Breast epithelium (tissue), 4 donors: Measurements from ENCODE around the gene SIN3A. TPM values are rescaled to one million over a fixed set of nuclear protein-coding genes. Genes with fewer than 3 reads are reported as not detected.

ENCODE experiments used
- DNase-seq, 2 donors: peaks; one replicate each; pipeline ENCODE4 v3.0.0-alpha.2; 2019; ENCODE audit warnings: low spot score in 2 of 2
- H3K27ac ChIP-seq, 2 donors: fragments of 200-600 bp; sonication (generic) in 1 of 2; one replicate each; pipeline ENCODE4 v1.5.1; 2016 to 2019; ENCODE audit warnings: mild to moderate bottlenecking in 1 of 2
- H3K27me3 ChIP-seq, 2 donors: fragments of 200-600 bp; sonication (generic) in 1 of 2; one replicate each; pipeline versions ENCODE4 v1.5.1 to v1.6.0; 2017 to 2019; ENCODE audit warnings: control low read depth in 1 of 2, mild to moderate bottlenecking in 1 of 2
- H3K36me3 ChIP-seq: fragments of 200-600 bp; one replicate; pipeline ENCODE4 v1.5.1; 2019
- H3K4me1 ChIP-seq, 2 donors: fragments of 200-600 bp; sonication (generic); one replicate each; pipeline ENCODE4 v1.5.1; 2016 to 2019; ENCODE audit warnings: control low read depth in 1 of 2
- H3K4me3 ChIP-seq, 3 donors: fragments of 200-600 bp; sonication (generic); 1 replicate in 2 of 3; 2 replicates in 1 of 3; pipeline ENCODE4 v1.5.1; 2016 to 2019; ENCODE audit warnings: mild to moderate bottlenecking in 3 of 3, moderate library complexity in 2 of 3
- H3K9me3 ChIP-seq, 2 donors: fragments of 200-600 bp; sonication (generic) in 1 of 2; one replicate each; pipeline ENCODE4 v1.5.1; 2016 to 2019; ENCODE audit warnings: control low read depth in 1 of 2
- POLR2A ChIP-seq: fragments of 450-650 bp; IDR thresholded peaks from one replicate; pipeline ENCODE4 v1.6.1; 2016; ENCODE audit warnings: antibody characterized with exemption, mild to moderate bottlenecking, moderate library complexity
- POLR2AphosphoS5 ChIP-seq, 3 donors: sonication (generic); formaldehyde crosslinking; IDR thresholded peaks; one replicate each; pipeline ENCODE4 v1.6.1; 2017; ENCODE audit warnings: antibody characterized with exemption in 3 of 3
- intact Hi-C: fragments of 100-400 bp; cut with DNase I; formaldehyde crosslinking; loops from one replicate; pipeline ENCODE4 v1.15.1; 2023; ENCODE audit warnings: low total_unique reads
- total RNA-seq, 3 donors: library from RNA; depleted of rRNA; stranded (reverse); fragments of >200 nt; gene quantifications; one replicate each; pipeline ENCODE4 v1.1.0, GENCODE V29; 2016
- TF ChIP-seq, protein P1 (sequence below), 3 donors: fragments of 450-650 bp; IDR thresholded peaks; one replicate each; pipeline ENCODE4 v1.5.1; 2016 to 2017; ENCODE audit warnings: antibody characterized with exemption in 3 of 3, mild to moderate bottlenecking in 3 of 3, moderate library complexity in 3 of 3

Gene SIN3A
- total RNA-seq, 3 donors from 2014 or later = 40.2 to 66.9 (median 49.5) TPM

DNA sequence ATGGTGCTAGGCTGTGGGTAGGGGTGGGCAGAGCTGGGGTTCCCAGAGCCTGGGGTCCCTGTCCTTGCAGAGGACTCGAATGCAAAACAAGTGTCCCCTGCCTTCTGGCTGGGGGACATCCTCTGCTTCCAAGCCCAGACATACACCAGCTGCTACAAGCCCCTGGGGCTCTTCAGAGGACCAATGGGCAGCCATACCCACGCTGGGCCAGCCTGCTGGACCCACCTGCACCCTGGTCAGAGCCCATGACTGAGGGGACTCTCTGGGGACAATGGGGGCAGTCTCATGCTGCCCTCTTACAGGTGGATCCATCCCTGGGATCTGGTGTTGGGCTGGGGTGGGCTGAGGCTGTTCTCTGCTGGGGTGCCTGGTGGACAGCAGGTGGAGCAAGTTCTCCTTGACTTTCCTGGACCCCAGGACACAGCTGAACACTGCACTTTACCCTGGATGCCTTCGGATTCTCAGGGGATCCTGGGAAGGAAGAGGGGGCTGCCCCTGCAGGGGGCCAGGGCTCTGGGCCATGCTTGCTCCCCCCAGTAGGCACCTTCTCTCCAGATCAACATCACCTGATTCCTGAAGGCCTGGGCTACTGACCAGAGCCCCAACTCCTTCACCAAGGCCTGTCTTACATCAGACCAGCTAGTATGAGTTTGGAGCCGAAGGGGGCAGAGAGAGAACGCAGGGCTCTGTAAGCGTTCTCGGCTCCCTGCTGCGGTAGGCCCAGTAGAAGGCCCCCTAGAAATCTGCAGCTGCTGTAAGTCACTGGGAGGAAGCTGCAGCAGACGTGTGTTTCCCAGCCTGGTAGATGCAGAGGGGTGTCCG, 122.8 kb downstream of the SIN3A start:
- no peak for TF ChIP-seq POLR2AphosphoS5 (IDR thresholded peaks at IDR 0.05)
- no peak for TF ChIP-seq POLR2A
- TF ChIP-seq, protein P1, sequence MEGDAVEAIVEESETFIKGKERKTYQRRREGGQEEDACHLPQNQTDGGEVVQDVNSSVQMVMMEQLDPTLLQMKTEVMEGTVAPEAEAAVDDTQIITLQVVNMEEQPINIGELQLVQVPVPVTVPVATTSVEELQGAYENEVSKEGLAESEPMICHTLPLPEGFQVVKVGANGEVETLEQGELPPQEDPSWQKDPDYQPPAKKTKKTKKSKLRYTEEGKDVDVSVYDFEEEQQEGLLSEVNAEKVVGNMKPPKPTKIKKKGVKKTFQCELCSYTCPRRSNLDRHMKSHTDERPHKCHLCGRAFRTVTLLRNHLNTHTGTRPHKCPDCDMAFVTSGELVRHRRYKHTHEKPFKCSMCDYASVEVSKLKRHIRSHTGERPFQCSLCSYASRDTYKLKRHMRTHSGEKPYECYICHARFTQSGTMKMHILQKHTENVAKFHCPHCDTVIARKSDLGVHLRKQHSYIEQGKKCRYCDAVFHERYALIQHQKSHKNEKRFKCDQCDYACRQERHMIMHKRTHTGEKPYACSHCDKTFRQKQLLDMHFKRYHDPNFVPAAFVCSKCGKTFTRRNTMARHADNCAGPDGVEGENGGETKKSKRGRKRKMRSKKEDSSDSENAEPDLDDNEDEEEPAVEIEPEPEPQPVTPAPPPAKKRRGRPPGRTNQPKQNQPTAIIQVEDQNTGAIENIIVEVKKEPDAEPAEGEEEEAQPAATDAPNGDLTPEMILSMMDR (IDR thresholded peaks at IDR 0.05) = no peak
- Histone ChIP-seq H3K9me3 (no peaks in the 10 kb centered on the region), H3K4me1 (no peaks in the 10 kb centered on the region), H3K36me3 (no peaks in the 10 kb centered on the region), H3K27ac (no peak overlapping the region), H3K4me3 (no peak overlapping the region), H3K27me3 (no peaks in the 10 kb centered on the region)
- intact Hi-C loops = no loop called here
- DNase-seq = no peak

DNA sequence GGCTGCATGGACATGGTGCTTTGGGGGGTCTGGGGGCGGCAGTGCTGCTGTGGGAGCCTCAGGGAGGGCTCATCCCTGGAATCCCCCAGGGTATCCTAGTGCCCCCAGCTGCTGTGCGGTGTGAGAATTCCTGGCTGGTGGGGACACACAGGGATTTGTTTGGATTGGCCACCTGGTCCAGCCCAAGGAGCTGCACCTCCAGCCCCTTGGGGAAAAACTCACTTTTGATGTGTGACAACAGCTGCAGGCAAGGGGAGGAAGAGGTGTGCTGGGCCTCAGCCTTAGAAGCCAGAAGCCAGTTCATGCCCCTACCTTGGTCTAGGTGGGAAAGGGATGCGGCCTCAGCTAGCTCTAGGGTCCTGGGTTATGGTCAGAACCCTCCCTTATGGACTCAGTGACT, 124.0 kb downstream of the SIN3A start:
- Histone ChIP-seq H3K4me3 (no peak overlapping the region), H3K27me3 (no peaks in the 10 kb centered on the region), H3K9me3 (no peaks in the 10 kb centered on the region), H3K36me3 (no peaks in the 10 kb centered on the region), H3K27ac (no peak overlapping the region), H3K4me1 (no peaks in the 10 kb centered on the region)
- intact Hi-C loops = no loop called here
- TF ChIP-seq POLR2AphosphoS5 (IDR thresholded peaks at IDR 0.05) = no peak
- no peak for DNase-seq

DNA sequence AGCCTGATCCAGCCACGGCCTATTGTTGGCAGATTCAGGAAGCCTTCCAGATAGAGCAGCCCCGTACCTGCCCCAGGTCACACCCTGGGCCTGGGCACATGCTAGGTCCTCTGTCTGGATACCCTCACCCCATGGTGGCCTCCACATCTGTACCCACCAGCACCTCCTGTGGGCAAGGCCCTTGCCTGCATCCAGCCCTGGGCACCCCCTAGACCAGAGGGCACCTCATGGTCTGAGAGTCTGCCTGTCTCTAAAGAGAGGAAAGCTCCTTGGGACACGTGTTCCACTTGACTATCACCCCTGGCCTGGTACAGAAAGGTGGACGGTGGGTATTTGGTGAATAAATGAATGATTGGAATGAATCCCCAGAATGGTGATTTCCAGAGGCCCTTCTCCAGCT, 124.5 kb downstream of the SIN3A start:
- Histone ChIP-seq H3K27ac (no peak overlapping the region), H3K27me3 (no peaks in the 10 kb centered on the region), H3K9me3 (no peaks in the 10 kb centered on the region), H3K4me3 (no peak overlapping the region), H3K4me1 (no peaks in the 10 kb centered on the region), H3K36me3 (no peaks in the 10 kb centered on the region)
- DNase-seq = no peak
- intact Hi-C loops = no loop called here
- no peak for TF ChIP-seq POLR2A
- TF ChIP-seq, protein P1 (IDR thresholded peaks at IDR 0.05) = no peak
- no peak for TF ChIP-seq POLR2AphosphoS5 (IDR thresholded peaks at IDR 0.05)

DNA sequence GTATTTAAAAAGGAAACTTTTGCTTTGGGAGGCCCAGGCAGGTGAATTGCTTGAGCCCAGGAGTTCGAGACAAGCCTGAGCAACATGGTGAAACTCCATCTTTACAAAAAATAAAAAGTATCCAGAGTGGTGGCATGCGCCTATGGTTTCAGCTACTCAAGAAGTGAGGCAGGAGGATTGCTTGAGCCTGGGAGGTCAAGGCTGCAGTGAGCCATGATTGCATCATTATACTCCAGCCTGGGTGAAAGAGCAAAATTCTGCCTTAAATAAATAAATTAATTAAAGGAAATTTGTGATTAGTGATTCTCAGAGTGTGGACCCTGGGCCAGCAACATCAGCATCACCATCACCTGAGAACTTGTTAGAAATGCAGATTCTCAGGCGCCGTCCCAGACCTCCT, 125.6 kb downstream of the SIN3A start:
- DNase-seq = no peak
- Histone ChIP-seq H3K9me3 (no peaks in the 10 kb centered on the region), H3K4me3 (no peak overlapping the region), H3K4me1 (no peaks in the 10 kb centered on the region), H3K27ac (no peak overlapping the region), H3K36me3 (no peaks in the 10 kb centered on the region), H3K27me3 (no peaks in the 10 kb centered on the region)
- intact Hi-C loops = no loop called here
- TF ChIP-seq POLR2A (no peak), POLR2AphosphoS5 (IDR thresholded peaks at IDR 0.05) (no peak)
- TF ChIP-seq, protein P1 (IDR thresholded peaks at IDR 0.05) = no peak

DNA sequence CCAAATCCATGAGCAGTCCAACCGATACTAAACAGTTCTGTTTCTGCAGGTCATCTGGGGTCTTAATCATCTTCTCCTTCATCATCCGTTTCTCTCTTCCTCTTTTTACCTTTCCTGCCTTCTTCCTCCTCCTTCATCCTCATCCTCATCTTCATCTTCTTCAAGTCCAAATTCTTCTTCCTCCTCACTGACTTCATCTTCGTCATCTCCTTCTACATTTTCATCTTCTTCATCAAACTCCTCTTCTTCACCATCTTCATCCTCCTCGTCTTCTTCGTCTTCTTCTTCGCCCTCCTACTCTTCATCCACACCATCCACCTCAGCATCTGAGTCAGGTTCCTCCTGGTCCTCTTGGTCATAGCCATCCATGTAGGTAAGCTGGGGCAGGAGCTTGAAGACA, 129.8 kb downstream of the SIN3A start:
- H3K4me1 ChIP-seq = no peaks in the 10 kb centered on the region
- H3K9me3 ChIP-seq = no peaks in the 10 kb centered on the region
- no peak for DNase-seq
- H3K27me3 ChIP-seq = no peaks in the 10 kb centered on the region
- H3K36me3 ChIP-seq = no peaks in the 10 kb centered on the region
- H3K4me3 ChIP-seq = no peak overlapping the region
- intact Hi-C loops = no loop called here
- no peak overlapping the region for H3K27ac ChIP-seq
- TF ChIP-seq, protein P1 (IDR thresholded peaks at IDR 0.05) = no peak
- no peak for TF ChIP-seq POLR2AphosphoS5 (IDR thresholded peaks at IDR 0.05)

Other genes starting within 250 kb of the SIN3A start
- gene C15orf39, start 249.8 kb downstream of the SIN3A start, total RNA-seq = 10 to 100 TPM in 2 of 3 donors, 1 to 10 TPM in 1; 7.7 to 17.4 (median 11.5) TPM
- under 1 TPM in 1 of 3 donors, not detected in 2; 0.33 TPM for gene GOLGA6C, start 193.4 kb downstream of the SIN3A start, total RNA-seq
- gene GOLGA6D, start 168.9 kb downstream of the SIN3A start, total RNA-seq = under 1 TPM in 1 of 3 donors, not detected in 2; 0.16 TPM
- 10 to 100 TPM; 61.6 to 66.6 (median 63.6) TPM for gene COMMD4, start 115.6 kb downstream of the SIN3A start, total RNA-seq
- 100 to 1,000 TPM in 1 of 3 donors, 10 to 100 TPM in 2; 23.4 to 101 (median 97.9) TPM for gene NEIL1, start 104.7 kb downstream of the SIN3A start, total RNA-seq
- gene MAN2C1, start 83.1 kb downstream of the SIN3A start, total RNA-seq = 100 to 1,000 TPM; 112 to 259 (median 169) TPM
- 10 to 100 TPM; 16.2 to 23.9 (median 19.9) TPM for gene PTPN9, start 127.6 kb upstream of the SIN3A start, total RNA-seq
- 10 to 100 TPM; 19.8 to 24.9 (median 23.6) TPM for gene SNUPN, start 174.0 kb upstream of the SIN3A start, total RNA-seq
- 100 to 1,000 TPM; 144 to 194 (median 175) TPM for gene IMP3, start 188.5 kb upstream of the SIN3A start, total RNA-seq
- gene SNX33, start 196.2 kb upstream of the SIN3A start, total RNA-seq = 10 to 100 TPM; 32.8 to 42.7 (median 36.3) TPM